ENCODE data around the gene INO80C.

The INO80C gene

DNA sequence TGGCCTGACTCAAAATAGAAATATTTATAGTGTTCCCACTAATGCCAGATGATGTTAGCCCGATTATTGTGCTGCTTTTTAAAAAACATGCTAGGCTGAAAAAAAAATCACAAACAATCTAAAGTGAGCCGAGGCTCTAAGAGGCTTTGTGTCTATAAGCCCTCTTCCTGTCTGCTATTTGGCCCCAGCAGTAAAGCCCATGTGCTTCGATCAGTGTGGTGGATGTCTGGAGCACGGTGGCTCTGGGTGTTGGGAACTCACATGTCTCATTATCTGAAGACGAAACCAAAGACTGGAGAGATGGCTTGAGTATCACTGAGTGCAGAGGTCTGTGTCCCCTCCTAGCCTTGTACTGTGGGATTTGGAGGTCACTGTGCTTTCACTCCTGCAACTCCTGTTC, 55.1 kb downstream of the INO80C start:
- no peak overlapping the region for H3K27ac Mint-ChIP-seq (ENCODE audit: low read depth)
- H3K27me3 Mint-ChIP-seq, result peaks cover 11% of the 10 kb centered on the region
- H3K4me3 Mint-ChIP-seq, result no peak overlapping the region
- H3K9me3 Mint-ChIP-seq, result no peaks in the 10 kb centered on the region
- DNase-seq (ENCODE audit: low spot score in 2 of 2) (no peak), ATAC-seq (replicated peaks; ENCODE audit: extremely low read depth, poor library complexity, severe bottlenecking) (no peak)
- no peaks in the 10 kb centered on the region for H3K4me1 Mint-ChIP-seq
- H3K36me3 Mint-ChIP-seq (ENCODE audit: insufficient read depth), result no peaks in the 10 kb centered on the region

GRCh38 chr18:35441857-35442595, 55.7 kb downstream of the INO80C start:
- Mint-ChIP-seq H3K4me3 (no peak overlapping the region), H3K9me3 (no peaks in the 10 kb centered on the region), H3K36me3 (ENCODE audit: insufficient read depth) (no peaks in the 10 kb centered on the region), H3K4me1 (no peaks in the 10 kb centered on the region), H3K27ac (ENCODE audit: low read depth) (no peak overlapping the region), H3K27me3 (peaks cover 11% of the 10 kb centered on the region)
- DNase-seq (ENCODE audit: low spot score in 2 of 2) (no peak), ATAC-seq (replicated peaks; ENCODE audit: extremely low read depth, poor library complexity, severe bottlenecking) (no peak)

DNA sequence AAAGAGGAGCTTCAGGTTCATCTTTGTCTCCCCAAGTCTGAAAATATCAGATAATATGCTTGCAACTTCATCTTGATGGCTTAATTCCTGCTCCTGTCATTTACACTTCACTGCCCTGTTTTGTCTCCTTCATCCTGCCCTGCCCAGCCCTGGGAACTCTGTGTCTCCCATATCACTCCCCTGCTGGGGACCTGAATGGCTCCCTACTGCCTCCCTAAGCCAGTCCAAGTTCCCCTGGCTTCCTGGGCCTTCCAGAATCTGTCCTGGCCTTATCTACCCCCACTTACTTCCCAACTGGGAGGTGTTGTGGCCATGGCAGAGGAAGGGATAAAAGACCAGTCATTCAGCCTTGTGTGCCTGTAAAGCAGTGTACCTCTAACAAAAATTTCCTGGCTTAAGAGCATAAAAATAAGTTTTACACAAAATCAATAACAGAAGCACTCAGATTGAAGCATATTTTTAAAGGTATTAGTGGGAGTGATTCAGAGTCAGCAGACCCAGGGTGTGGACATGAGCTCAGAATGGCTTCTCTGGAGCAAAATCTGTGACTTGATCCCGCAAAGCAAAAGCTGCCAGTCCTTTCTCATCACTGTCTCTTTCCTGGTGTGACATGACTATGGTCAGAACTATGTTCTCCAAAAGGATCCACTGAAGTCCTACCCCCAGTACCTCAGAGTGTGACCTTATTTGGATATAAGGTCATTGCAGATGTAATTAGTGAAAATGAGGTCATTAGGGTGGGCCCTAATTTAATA, 59.1 kb downstream of the INO80C start:
- no peak for DNase-seq (ENCODE audit: low spot score in 2 of 2)
- Mint-ChIP-seq H3K4me3 (no peak overlapping the region), H3K27me3 (peaks cover 25% of the 10 kb centered on the region), H3K4me1 (no peaks in the 10 kb centered on the region), H3K36me3 (ENCODE audit: insufficient read depth) (no peaks in the 10 kb centered on the region), H3K27ac (ENCODE audit: low read depth) (no peak overlapping the region), H3K9me3 (peaks cover 12% of the 10 kb centered on the region)
- no peak for ATAC-seq (replicated peaks; ENCODE audit: extremely low read depth, poor library complexity, severe bottlenecking)

GRCh38 chr18:35437836-35438235, 59.9 kb downstream of the INO80C start:
- no peak for DNase-seq (ENCODE audit: low spot score in 2 of 2)
- Mint-ChIP-seq H3K4me1 (no peaks in the 10 kb centered on the region), H3K9me3 (peaks cover 12% of the 10 kb centered on the region), H3K36me3 (ENCODE audit: insufficient read depth) (no peaks in the 10 kb centered on the region), H3K4me3 (no peak overlapping the region), H3K27ac (ENCODE audit: low read depth) (no peak overlapping the region), H3K27me3 (peaks cover 25% of the 10 kb centered on the region)
- no peak for ATAC-seq (replicated peaks; ENCODE audit: extremely low read depth, poor library complexity, severe bottlenecking)

DNA sequence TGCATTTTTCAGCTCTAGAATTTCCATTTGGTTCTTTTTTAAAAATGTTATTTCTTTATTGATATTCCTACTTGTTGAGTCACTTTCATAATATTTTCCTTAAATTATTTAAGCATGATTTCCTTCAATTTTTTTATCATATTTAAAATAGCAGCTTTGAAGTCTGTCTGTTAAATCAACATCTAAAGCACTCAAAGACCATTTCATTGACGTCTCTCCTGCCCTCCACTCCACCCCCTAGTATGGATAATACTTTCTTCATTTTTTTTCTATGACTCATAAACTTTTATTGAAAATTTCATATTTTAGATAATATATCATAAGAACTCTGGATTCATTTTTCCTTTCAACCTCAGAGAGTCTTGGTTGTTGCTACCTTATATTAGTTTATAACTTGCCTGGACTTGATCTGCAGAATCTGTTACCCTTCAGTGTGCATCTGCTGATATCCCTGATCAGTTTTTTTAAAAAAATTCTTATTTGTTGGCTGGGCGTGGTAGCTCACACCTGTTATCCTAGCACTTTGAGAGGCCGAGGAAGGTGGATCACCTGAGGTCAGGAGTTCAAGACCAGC, 61.6 kb downstream of the INO80C start:
- Mint-ChIP-seq H3K9me3 (peaks cover 12% of the 10 kb centered on the region), H3K4me3 (no peak overlapping the region), H3K4me1 (no peaks in the 10 kb centered on the region), H3K27ac (ENCODE audit: low read depth) (no peak overlapping the region), H3K36me3 (ENCODE audit: insufficient read depth) (no peaks in the 10 kb centered on the region), H3K27me3 (peaks cover 25% of the 10 kb centered on the region)
- no peak for ATAC-seq (replicated peaks; ENCODE audit: extremely low read depth, poor library complexity, severe bottlenecking)
- no peak for DNase-seq (ENCODE audit: low spot score in 2 of 2)

GRCh38 chr18:35435401-35435800, 62.4 kb downstream of the INO80C start:
- H3K9me3 Mint-ChIP-seq, result peaks cover 12% of the 10 kb centered on the region
- H3K36me3 Mint-ChIP-seq (ENCODE audit: insufficient read depth), result no peaks in the 10 kb centered on the region

DNA sequence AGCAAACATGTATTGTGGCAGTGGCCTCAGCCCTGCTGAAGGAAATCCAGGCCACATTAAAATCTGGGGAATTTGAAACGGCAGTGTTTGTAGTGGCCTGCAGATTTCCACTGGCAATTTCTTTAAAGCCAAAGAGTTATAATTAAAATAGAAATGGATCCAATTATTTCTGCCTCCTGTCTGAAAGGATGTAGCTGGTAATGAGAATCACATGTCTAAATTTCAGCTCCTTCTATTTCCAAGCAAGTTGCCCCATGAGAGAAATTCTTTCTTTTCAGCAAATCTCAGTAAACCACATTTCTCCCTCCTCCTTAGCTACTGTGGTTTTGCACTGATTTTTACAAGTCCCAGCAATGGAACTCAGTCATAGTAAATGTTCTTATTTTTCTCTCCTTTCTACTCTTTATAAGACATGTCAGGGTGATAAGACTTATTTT, 65.2 kb downstream of the INO80C start:
- ATAC-seq (replicated peaks; ENCODE audit: extremely low read depth, poor library complexity, severe bottlenecking) (no peak), DNase-seq (ENCODE audit: low spot score in 2 of 2) (no peak)
- peaks cover 14% of the 10 kb centered on the region for H3K27me3 Mint-ChIP-seq
- no peaks in the 10 kb centered on the region for H3K4me1 Mint-ChIP-seq
- no peaks in the 10 kb centered on the region for H3K36me3 Mint-ChIP-seq (ENCODE audit: insufficient read depth)
- peaks cover 12% of the 10 kb centered on the region for H3K9me3 Mint-ChIP-seq
- no peak overlapping the region for H3K27ac Mint-ChIP-seq (ENCODE audit: low read depth)
- no peak overlapping the region for H3K4me3 Mint-ChIP-seq

More at GRCh38 chr18:35435401-35435800, 62.4 kb downstream of the INO80C start:
- H3K27ac Mint-ChIP-seq (ENCODE audit: low read depth), result no peak overlapping the region
- no peak overlapping the region for H3K4me3 Mint-ChIP-seq
- no peak for DNase-seq (ENCODE audit: low spot score in 2 of 2)
- ATAC-seq (replicated peaks; ENCODE audit: extremely low read depth, poor library complexity, severe bottlenecking), result no peak
- H3K27me3 Mint-ChIP-seq, result peaks cover 21% of the 10 kb centered on the region
- H3K4me1 Mint-ChIP-seq, result no peaks in the 10 kb centered on the region

DNA sequence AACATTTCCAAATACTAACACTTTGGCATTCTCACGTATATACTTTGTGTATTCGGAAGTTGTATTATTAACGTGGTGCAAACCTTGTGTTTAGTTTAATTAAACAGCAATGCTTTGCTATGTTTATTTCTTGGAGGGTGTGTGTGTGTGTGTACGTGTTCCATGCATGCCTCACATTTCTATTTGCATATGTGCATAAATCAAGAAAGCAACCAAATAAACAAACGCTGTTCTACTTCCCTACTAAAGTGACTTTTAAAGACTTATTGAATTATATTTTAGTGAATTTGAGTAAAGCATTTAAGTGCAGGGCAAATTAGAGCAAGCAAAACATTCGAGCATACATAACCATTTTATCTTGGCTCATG, 66.4 kb downstream of the INO80C start:
- DNase-seq (ENCODE audit: low spot score in 2 of 2) (no peak), ATAC-seq (replicated peaks; ENCODE audit: extremely low read depth, poor library complexity, severe bottlenecking) (no peak)
- Mint-ChIP-seq H3K4me1 (no peaks in the 10 kb centered on the region), H3K4me3 (no peak overlapping the region), H3K27ac (ENCODE audit: low read depth) (no peak overlapping the region), H3K36me3 (ENCODE audit: insufficient read depth) (no peaks in the 10 kb centered on the region), H3K9me3 (peaks cover 12% of the 10 kb centered on the region), H3K27me3 (peaks cover 14% of the 10 kb centered on the region)

DNA sequence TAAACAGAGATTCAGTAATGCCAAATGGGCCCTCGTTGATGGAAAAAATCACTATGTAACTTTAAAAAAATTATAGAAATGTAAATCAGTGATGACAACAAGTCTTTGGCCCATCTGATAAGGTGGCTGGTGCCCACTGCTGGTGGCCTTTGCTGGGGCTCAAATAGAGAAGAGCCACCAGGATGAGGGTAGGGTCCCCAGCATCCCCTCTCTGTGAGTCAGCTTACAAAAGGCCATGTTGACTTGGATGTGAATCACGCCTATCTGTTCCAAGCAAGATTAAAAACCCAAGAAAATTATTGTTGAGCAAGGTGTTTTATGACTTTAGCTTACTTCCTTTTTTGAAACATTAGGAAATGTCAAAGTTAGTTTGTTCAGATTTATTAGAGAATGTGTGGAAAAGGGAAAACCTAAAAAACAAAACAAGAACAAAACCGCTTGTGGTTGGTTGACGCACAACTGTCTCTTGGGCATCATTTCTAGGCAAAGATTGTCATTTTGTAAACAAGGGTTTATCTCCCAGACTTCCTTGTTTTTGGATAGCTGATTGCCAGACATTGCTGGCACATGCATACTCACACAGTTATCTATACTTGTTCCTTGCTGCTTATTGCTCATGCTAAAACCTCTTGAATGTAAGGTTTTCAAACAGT, 66.9 kb downstream of the INO80C start:
- Mint-ChIP-seq H3K4me1 (no peaks in the 10 kb centered on the region), H3K27ac (ENCODE audit: low read depth) (no peak overlapping the region), H3K4me3 (no peak overlapping the region), H3K27me3 (peaks cover 12% of the 10 kb centered on the region), H3K9me3 (peaks cover 10% of the 10 kb centered on the region), H3K36me3 (ENCODE audit: insufficient read depth) (no peaks in the 10 kb centered on the region)
- DNase-seq (ENCODE audit: low spot score in 2 of 2), result no peak
- no peak for ATAC-seq (replicated peaks; ENCODE audit: extremely low read depth, poor library complexity, severe bottlenecking)

GRCh38 chr18:35426786-35427185, 71.0 kb downstream of the INO80C start:
- Mint-ChIP-seq H3K36me3 (ENCODE audit: insufficient read depth) (no peaks in the 10 kb centered on the region), H3K4me1 (no peaks in the 10 kb centered on the region), H3K4me3 (no peak overlapping the region), H3K27ac (ENCODE audit: low read depth) (no peak overlapping the region), H3K9me3 (no peaks in the 10 kb centered on the region), H3K27me3 (peaks cover 9% of the 10 kb centered on the region)
- DNase-seq (ENCODE audit: low spot score in 2 of 2) (no peak), ATAC-seq (replicated peaks; ENCODE audit: extremely low read depth, poor library complexity, severe bottlenecking) (no peak)

DNA sequence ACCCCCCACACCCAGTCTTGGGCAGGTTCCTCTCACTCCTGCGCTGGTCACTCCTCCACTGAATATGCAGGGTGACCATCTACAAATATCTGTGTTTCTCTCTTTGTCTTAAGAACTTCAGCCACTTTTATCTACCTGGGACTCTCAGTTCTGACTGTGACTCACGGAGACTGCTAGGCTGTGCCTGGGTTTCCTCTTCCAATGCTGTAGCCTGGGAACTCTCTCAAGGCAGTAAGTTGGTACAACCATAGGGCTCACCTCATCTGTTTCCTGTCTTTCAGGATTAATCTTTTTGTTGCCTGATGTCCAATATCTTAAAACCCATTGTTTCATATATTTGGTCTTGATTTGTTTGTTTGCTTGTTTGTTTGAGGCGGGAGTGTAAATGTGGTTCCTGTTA, 73.4 kb downstream of the INO80C start:
- no peaks in the 10 kb centered on the region for H3K9me3 Mint-ChIP-seq
- ATAC-seq (replicated peaks; ENCODE audit: extremely low read depth, poor library complexity, severe bottlenecking), result no peak
- no peaks in the 10 kb centered on the region for H3K36me3 Mint-ChIP-seq (ENCODE audit: insufficient read depth)
- no peak overlapping the region for H3K27ac Mint-ChIP-seq (ENCODE audit: low read depth)
- no peak for DNase-seq (ENCODE audit: low spot score in 2 of 2)
- H3K27me3 Mint-ChIP-seq, result peaks cover 9% of the 10 kb centered on the region
- H3K4me3 Mint-ChIP-seq, result no peak overlapping the region
- H3K4me1 Mint-ChIP-seq, result no peaks in the 10 kb centered on the region

DNA sequence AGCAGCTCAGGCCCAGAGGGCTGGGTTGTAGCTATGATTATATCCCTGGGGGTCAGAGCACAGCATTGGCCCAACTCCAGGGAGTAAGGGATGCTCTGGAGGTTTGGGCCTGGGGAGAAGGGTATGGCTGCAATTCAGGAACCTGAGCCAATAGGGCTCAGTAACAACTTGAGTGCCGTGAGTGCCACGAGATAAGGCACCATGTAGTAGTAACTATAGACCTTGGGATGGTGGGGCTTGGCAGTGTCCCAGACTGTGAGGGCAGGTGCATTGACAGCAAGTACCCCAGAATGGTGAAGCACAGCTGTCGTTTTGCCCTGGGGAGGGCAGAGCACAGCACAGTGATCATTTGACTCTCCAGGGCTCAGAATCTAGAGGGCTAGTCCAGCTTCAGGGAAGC, 75.5 kb downstream of the INO80C start:
- no peak for DNase-seq (ENCODE audit: low spot score in 2 of 2)
- Mint-ChIP-seq H3K27ac (ENCODE audit: low read depth) (no peak overlapping the region), H3K27me3 (peaks cover 9% of the 10 kb centered on the region), H3K4me1 (no peaks in the 10 kb centered on the region), H3K4me3 (no peak overlapping the region), H3K9me3 (peaks cover 1% of the 10 kb centered on the region), H3K36me3 (ENCODE audit: insufficient read depth) (no peaks in the 10 kb centered on the region)
- ATAC-seq (replicated peaks; ENCODE audit: extremely low read depth, poor library complexity, severe bottlenecking), result no peak
